HG03342 (cell line): ENCODE data around the gene UGT1A10.
"Not testable (repeated sequence)": the region's sequence is repeated elsewhere in the genome, so short reads cannot be mapped to it uniquely, and the experiment has no call there.

Experiments used
- ATAC-seq: cut with Tn5 transposase; IDR thresholded peaks from one replicate; pipeline ENCODE4 v1.9.1; 2021; ENCODE audit warnings: mild to moderate bottlenecking, moderate library complexity; ENCODE audit not compliant: unreplicated experiment

Gene UGT1A10

DNA sequence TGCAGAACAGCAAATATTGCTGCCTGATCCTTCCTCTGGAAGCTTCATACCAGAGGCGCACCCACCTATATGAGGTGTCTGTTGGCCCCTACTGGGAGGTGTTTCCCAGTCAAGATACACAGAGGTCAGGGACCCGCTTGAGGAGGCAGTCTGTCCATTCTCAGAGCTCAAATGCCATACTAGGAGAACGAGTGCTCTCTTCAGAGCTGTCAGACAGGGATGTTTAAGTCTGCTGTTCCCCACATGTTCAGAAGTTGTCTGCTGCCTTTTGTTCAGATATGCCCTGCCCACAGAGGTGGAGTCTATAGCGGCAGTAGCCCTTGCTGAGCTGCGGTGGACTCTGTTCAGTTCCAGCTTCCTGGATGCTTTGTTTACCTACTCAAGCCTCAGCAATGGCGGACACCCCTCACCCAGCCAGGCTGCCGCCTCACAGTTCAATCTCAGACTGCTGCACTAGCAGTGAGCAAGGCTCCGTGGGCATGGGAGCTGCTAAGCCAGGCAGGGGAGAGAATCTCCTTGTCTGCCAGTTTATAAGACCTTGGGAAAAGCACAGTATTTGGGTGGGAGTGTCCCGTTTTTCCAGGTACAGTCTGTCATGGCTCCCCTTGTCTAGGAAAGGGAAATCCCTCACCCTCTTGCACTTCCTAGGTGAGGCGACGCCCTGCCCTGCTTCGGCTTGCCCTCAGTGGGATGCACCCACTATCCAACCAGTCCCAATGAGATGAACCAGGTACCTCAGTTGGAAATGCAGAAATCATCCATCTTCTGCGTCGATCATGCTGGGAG lies 100.8 kb downstream of the UGT1A10 start:
- ATAC-seq, result not testable (repeated sequence)

DNA sequence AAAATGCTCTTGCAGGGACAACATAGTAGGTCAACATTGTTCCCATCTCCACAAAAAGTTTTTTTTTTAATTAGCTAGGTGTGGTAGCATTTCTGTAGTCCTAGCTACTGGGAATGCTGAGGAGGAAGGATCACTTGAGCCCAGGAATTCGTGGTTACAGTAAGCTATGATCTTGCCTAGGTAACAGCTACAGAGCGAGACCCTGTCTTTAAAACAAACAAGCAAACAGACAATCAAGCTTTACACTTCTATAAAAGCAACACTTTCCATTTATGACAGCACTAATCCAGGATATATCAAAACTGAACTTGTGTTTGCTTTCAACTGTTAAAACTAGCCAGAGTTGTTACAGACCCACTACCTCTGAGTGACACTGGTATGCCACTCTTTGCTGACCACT lies 104.6 kb downstream of the UGT1A10 start:
- ATAC-seq, result no peak

DNA sequence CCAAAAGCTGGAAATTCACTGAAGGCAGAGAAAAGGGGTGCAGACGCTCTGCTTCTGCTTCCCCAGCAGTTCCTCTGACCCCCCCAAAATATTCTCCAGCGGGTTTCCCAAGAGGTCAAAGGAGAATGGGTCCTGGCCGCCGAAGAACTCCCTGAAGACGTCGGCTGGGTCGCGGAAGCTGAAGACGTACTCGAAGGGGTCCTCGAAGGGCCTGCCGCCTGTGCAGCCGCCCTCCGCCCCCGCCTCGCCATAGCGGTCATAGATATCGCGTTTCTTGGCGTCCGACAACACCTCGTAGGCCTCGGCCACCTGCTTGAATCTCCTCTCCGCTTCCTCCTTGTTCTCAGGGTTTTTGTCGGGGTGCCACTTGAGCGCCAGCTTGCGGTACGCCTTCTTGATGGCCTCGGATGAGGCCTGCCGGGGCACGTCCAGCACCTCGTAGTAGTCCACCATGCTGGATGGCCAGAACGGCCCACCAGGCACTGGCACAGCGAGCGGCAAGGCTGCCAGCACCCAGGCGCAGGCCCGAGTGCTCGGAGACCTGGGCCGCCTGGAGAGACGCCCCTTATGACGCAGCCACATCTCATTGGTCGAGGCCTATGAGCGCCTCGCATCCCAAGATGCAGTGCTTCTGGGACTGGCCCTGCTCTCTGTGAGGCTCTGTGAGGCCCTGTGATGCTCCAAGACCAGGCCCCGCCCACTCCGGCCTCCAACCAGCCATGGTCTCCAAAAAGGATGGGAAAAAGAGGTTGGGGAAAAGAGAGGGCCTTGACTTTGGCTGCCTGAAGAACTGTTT lies 107.4 kb downstream of the UGT1A10 start:
- no peak for ATAC-seq

DNA sequence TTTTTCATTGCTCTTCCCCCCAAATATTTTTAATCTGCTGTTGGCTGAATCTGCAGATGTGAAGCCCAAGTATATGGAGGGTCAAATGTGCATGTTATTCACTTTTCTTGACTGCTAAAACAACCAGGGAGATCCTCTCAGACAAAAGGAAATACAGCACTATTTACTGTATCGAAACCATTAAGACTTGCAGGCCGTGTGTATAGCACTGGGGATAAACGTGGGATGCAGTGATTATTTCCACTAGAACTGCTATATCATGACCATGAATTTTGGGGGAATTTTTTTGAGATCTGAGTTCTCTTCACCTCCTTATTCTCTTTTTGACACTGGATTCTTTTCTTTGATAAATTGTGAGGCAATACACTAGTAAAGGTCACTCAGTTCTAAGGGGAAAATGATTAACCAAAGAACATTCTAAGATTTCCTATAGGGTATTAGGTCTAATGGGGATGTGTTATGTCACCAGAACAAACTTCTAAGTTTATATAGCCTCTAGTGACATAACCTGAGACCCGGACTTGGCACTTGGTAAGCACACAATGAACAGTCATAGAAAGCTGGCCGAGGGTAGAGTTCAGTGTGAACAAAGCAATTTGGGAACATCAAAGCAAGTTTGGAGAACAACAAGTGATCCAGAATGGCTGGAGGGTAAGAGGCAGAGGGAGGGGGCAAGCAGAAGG lies 109.0 kb downstream of the UGT1A10 start:
- no peak for ATAC-seq

DNA sequence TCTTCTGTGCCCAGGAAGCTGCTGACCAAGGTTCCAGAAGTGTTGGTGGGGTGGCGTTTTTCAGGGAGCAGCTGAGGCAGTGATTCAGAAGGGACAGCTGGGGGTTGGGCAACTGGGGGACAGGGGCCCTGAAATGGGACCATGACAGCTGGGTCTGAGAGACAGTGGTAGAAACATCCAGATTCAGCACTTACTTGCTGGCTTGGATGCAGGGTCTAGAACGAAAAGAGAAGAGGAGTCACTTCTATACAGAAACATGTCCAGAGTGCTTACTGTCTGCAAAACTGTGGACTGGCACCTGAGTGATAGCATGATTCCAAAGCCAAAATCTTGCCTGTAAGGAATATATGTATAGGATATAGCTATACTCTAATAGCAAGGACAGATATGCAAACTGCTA lies 109.6 kb downstream of the UGT1A10 start:
- not testable (repeated sequence) for ATAC-seq

DNA sequence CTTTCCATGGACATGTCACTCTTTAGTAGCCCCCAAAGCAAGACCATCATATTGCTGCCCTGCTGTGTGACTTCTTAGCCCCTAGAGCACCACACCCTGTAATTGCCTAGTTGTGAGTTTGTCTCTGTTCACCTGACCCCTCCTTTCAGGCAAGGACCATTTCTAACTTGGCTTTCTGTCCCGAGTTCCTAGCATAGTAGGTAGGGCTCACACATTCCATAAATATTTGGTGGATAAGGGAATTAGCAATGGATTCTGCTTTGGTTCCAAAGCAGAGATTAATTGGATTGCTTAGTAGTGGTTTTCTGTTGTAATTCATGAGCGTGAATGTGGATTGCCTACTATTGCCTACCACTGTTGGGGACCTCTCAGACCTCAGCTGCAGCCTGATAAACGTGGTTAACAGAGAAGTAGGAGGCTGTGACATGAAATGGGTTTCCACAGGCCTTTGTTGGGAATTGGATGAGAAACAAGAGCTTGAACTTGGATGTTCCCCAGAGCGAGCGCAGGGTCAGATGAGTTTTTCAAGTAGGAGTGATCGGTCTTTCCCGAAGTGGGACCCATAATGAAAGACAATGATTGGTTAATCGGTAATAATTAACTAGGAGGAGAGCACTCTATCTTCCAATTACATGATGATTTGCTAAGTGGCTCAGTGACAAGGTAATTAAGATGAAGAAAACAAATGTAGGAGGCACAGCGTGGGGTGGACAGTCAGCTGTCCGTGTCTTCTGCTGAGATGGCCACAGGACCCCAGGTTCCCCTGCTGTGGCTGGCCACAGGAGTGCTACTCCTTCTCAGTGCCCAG lies 110.4 kb downstream of the UGT1A10 start:
- no peak for ATAC-seq

DNA sequence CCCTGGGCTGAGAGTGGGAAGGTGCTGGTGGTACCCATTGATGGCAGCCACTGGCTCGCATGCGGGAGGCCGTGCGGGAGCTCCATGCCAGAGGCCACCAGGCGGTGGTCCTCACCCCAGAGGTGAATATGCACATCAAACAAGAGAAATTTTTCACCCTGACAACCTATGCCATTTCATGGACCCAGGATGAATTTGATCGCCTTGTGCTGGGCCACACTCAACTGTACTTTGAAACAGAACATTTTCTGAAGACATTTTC lies 111.0 kb downstream of the UGT1A10 start:
- no peak for ATAC-seq

DNA sequence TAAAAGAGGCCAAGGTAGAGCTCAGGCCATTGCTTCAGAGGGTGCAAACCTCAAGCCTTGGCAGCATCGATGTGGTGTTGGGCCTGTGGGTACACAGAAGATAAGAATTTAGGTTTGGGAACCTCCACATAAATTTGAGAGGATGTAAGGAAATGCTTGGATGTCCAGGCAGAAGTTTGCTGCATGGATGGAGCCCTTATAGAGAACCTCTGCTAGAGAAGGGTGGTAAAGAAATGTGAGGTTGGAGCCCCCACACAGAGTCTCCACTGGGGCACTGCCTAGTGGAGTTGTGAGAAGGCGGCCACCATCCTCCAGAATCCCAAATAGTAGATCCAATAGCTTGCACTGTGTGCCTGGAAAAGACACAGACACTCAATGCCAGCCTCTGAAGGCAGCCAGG lies 114.4 kb downstream of the UGT1A10 start:
- not testable (repeated sequence) for ATAC-seq

DNA sequence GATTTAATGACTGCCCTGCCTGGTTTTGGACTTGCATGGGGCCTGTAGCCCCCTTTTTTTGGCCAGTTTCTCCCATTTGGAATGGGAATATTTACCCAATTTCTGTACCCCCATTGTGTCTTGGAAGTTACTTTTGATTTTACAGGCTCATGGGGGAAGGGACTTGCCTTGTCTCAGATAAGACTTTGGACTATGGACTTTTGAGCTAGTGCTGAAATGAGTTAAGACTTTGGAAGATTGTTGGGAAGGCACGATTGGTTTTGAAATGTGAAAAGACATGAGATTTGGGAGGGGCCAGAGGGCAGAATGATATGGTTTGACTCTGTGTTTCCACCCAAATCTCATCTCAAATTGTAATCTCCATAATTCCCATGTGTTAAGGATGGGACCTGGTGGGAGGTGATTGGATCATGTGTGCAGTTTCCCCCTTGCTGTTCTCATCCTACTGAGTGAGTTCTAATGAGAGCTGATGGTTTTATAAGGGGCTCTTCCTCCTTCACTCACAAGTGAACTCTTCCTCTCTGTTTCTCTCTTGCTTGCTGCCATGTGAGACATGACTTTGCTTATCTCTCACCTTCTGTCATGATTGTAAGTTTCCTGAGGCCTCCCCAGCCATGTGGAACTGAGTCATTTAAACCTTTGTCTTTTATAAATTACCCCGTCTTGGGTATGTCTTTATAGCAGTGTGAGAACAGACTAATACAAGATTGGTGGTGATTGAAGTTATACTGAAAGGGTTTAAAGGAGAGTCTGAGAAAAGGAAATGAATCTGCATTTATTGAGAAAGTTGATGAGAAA lies 115.2 kb downstream of the UGT1A10 start:
- ATAC-seq, result not testable (repeated sequence)

DNA sequence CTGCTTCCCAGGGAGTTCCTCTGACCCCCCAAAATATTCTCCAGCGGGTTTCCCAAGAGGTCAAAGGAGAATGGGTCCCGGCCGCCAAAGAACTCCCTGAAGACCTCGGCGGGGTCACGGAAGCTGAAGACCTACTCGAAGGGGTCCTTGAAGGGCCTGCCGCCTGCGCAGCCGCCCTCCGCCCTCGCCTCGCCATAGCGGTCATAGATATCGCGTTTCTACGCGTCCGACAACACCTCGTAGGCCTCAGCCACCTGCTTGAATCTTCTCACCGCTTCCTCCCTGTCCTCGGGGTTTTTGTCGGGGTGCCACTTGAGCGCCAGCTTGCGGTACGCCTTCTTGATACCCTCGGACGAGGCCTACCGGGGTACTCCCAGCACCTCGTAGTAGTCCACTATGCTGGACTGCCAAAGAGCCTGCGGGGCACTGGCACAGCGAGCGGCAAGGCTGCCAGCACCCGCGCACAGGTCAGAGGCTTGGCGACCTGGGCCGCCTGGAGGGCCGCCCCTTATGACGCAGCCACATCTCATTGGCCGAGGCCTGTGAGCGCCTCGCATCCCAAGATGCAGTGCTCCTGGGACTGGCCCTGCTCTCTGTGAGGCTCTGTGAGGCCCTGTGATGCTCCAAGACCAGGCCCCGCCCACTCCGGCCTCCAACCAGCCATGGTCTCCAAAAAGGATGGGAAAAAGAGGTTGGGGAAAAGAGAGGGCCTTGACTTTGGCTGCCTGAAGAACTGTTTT lies 118.8 kb downstream of the UGT1A10 start:
- no peak for ATAC-seq

DNA sequence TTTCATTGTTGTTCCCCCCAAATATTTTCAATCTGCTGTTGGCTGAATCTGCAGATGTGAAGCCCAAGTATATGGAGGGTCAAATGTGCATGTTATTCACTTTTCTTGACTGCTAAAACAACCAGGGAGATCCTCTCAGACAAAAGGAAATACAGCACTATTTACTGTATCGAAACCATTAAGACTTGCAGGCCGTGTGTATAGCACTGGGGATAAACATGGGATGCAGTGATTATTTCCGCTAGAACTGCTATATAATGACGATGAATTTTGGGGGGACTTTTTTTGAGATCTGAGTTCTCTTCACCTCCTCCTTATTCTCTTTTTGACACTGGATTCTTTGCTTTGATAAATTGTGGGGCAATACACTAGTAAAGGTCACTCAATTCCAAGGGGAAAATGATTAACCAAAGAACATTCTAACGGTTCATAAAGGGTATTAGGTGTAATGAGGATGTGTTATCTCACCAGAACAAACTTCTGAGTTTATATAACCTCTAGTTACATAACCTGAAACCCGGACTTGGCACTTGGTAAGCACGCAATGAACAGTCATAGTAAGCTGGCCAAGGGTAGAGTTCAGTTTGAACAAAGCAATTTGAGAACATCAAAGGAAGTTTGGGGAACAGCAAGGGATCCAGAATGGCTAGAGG lies 120.3 kb downstream of the UGT1A10 start:
- ATAC-seq, result no peak

DNA sequence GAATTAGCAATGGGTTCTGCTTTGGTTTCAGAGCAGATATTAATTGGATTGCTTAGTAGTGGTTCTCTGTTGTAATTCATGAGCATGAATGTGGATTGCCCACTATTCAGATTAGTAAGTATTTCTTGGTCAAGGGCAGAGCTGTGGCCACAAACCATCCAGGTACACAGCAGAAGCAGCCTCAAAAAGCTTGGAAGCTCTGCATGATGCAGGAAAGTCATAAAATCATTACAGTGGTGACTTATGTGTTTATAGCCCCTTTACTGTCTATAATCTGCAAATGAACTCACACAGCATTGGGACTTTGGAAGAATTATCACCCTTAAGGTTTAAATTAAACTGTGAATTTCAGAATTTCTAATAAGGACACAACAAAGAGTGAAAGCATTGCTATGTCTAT lies 121.9 kb downstream of the UGT1A10 start:
- no peak for ATAC-seq

DNA sequence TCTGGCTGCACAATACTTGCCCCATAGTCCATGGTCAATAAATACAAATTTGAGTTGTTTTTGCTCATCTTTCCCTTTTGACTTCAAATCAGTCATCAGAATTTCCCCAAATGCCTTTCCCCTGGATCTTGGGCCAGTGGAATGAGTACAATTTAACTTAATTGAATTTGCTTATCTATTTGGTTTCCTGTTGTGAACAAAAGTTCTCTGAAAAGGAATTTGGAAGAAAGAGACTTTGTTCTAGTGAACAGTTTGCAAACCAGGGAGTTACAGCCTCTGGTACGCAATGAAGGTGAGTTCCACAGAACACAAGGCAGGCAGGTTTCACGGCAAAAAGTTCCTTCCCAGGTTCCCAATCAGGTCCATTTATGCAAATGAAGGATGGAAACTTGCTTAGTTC lies 122.6 kb downstream of the UGT1A10 start:
- ATAC-seq, result no peak

DNA sequence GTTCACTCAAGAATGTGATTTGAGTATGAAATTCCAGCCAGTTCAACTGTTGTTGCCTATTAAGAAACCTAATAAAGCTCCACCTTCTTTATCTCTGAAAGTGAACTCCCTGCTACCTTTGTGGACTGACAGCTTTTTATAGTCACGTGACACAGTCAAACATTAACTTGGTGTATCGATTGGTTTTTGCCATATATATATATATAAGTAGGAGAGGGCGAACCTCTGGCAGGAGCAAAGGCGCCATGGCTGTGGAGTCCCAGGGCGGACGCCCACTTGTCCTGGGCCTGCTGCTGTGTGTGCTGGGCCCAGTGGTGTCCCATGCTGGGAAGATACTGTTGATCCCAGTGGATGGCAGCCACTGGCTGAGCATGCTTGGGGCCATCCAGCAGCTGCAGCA lies 123.8 kb downstream of the UGT1A10 start, which contains the start of gene UGT1A1:
Gene UGT1A1, plus strand, starts transcription at position 228 of the 400 bp plus-strand sequence. Its CDS starts 18 bp downstream, at position 246.
- ATAC-seq, result no peak

DNA sequence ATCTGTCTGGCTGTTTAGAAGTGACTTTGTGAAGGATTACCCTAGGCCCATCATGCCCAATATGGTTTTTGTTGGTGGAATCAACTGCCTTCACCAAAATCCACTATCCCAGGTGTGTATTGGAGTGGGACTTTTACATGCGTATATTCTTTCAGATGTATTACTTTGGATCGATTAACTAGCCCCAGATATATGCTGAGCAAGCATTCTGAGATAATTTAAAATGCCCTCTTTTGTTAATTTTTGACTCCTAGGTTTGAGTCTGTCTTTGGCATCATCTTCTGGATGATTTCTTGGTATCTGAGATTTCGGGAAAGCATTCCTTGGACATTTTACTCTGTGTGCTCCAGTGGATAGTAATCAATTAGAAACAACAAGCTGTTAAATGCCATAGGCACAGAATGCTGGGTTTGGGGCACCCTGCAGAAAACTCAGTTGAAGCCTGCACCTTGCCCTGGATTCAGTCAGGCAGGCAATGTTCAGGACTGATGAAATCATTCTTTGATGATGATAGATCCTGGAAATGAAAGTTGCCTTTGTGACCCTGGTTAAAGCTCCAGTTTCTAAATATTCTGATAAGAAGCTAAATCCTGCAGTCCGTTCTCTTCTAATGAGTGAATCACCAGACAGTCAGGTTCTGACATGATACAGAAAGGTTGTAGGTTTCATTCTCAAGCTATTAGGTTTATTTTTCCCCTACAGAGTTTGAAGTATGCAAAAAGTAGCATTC lies 125.0 kb downstream of the UGT1A10 start:
- no peak for ATAC-seq

DNA sequence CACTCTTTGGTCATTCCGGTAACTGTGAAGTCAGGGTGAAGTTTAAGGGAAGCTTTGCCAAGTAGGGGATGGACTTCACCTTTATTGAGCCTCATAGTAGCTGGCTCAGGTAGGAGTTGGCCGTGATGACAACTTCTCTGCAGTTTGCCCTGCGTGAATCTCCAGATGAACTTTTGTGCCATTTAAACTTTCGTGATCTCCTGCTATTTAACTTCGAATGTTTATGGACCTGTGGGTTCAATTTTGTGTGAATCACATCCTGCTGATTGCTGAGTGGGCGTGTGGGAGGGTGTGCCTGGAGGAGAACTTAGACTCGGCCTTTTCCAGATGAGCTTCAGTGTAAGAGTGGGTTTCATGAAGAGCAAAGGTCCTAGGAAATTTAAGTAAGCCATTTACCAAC lies 128.0 kb downstream of the UGT1A10 start:
- no peak for ATAC-seq

DNA sequence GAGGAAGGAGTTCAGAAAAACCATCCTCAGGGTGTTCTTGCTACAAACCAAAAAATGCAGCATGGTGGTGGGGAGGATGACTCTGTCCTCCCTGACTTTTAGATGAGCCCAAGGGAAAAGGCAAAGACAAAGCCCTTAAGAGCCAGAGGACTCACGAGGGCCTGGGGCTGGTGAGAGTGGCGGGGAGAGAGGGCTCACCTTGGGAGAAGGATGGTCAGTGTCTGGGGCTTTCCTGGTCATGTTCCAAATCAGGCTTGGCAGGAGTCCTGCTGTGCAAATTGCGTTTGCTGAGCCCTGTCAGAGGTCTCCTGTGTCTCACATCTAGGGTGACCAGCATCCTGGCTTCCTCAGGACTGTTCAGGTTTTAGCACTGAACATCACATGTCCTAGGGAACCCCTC lies 128.5 kb downstream of the UGT1A10 start:
- no peak for ATAC-seq

DNA sequence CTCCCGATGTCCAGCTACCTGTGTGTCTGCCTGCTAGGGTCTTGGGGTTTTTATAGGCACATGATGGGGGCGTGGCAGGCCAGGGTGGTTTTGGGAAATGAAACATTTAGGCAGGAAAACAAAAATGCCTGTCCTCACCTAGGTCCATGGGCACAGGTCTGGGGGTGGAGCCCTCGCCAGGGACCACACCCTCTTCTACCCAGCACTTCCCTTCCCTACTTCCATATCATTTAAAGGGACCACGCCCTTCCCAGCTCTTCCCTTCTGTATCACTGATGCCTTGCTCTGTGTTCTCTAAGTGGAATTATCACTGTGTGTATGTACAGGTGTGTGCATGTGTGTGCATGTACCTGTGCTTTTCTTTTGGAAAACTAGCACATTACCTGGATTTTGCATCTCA lies 130.2 kb downstream of the UGT1A10 start:
- ATAC-seq, result no peak
